DOHH2 (cell line): ENCODE data around the gene CLDN11.

Experiments used
- CTCF ChIP-seq: fragments of 200-600 bp; sonication (generic); IDR thresholded peaks from one replicate; pipeline ENCODE4 v1.5.1; 2014; ENCODE audit warnings: antibody characterized with exemption, mild to moderate bottlenecking, low read depth, low read length; ENCODE audit not compliant: poor library complexity, severe bottlenecking
- EZH2phosphoT487 ChIP-seq: fragments of 200-600 bp; sonication (generic); IDR thresholded peaks from 2 replicates; pipeline ENCODE4 v1.6.1; 2017; ENCODE audit warnings: borderline replicate concordance, mild to moderate bottlenecking, antibody characterized with exemption, low read length, moderate library complexity, mixed read lengths

- TF ChIP-seq CTCF: no peak
- TF ChIP-seq EZH2phosphoT487: no peak
Observed at GRCh38 chr3:170386468-170386867, 32.2 kb upstream of the CLDN11 start.
